Neural cell (in vitro differentiated cells): Measurements from ENCODE around the gene RARRES1.

Experiments
- EZH2 ChIP-seq: fragments of 200-600, 300-800 bp; shearing (Covaris generic), sonication (generic); IDR thresholded peaks from 2 replicates; pipeline ENCODE4 v1.6.1; 2014; ENCODE audit warnings: antibody characterized with exemption, low read length, borderline replicate concordance, mild to moderate bottlenecking; ENCODE audit not compliant: insufficient read depth, poor library complexity, severe bottlenecking
- MXI1 ChIP-seq: fragments of 450-650 bp; conservative IDR thresholded peaks from 2 replicates; pipeline ENCODE4 v1.6.1; 2014; ENCODE audit warnings: antibody characterized with exemption, mild to moderate bottlenecking; ENCODE audit not compliant: poor library complexity, severe bottlenecking
- POLR2AphosphoS5 ChIP-seq: IDR thresholded peaks from 2 replicates; pipeline ENCODE4 v1.6.1; 2012
- RAD21 ChIP-seq: fragments of 450-650 bp; conservative IDR thresholded peaks from 2 replicates; pipeline ENCODE4 v1.6.1; 2014; ENCODE audit warnings: antibody characterized with exemption, mild to moderate bottlenecking, moderate library complexity
- SMC3 ChIP-seq: fragments of 450-650 bp; conservative IDR thresholded peaks from 2 replicates; pipeline ENCODE4 v1.6.1; 2014; ENCODE audit warnings: antibody characterized with exemption, mild to moderate bottlenecking, moderate library complexity; ENCODE audit not compliant: poor library complexity
- TAF1 ChIP-seq: IDR thresholded peaks from 2 replicates; pipeline ENCODE4 v1.6.1; 2012; ENCODE audit warnings: low read depth
- TF ChIP-seq, protein P1 (sequence below): fragments of 450-650 bp; IDR thresholded peaks from 2 replicates; pipeline ENCODE4 v1.5.1; 2014; ENCODE audit warnings: antibody characterized with exemption, mild to moderate bottlenecking, moderate library complexity; ENCODE audit not compliant: poor library complexity, severe bottlenecking
- TF ChIP-seq, protein P2 (sequence below): IDR thresholded peaks from 2 replicates; pipeline ENCODE4 v1.6.1; 2012; ENCODE audit warnings: borderline replicate concordance

DNA sequence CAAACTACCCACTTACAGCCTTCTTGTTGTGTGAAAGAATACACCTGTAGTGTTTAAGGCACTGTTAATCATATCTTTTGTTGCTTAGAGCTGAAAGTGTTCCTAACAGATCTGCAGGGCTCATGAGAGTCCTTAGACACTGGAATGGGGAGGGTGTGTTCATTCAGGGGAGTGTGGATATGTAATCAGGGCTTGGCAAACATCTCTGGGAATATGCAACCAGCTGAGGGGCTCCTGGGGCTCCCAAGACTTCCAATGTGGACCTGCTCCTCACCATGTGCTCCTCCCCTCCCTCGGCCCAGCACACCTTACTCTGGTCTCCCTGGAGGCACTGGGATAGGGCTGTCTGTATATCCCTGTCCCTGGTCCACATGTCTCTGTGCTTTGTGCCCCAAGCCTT, 39.3 kb upstream of the RARRES1 start:
- TF ChIP-seq, protein P1, sequence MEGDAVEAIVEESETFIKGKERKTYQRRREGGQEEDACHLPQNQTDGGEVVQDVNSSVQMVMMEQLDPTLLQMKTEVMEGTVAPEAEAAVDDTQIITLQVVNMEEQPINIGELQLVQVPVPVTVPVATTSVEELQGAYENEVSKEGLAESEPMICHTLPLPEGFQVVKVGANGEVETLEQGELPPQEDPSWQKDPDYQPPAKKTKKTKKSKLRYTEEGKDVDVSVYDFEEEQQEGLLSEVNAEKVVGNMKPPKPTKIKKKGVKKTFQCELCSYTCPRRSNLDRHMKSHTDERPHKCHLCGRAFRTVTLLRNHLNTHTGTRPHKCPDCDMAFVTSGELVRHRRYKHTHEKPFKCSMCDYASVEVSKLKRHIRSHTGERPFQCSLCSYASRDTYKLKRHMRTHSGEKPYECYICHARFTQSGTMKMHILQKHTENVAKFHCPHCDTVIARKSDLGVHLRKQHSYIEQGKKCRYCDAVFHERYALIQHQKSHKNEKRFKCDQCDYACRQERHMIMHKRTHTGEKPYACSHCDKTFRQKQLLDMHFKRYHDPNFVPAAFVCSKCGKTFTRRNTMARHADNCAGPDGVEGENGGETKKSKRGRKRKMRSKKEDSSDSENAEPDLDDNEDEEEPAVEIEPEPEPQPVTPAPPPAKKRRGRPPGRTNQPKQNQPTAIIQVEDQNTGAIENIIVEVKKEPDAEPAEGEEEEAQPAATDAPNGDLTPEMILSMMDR: no peak
- TF ChIP-seq EZH2 (no peak), POLR2AphosphoS5 (no peak), RAD21 (no peak), TAF1 (no peak), SMC3 (no peak), MXI1 (no peak)
- TF ChIP-seq, protein P2, sequence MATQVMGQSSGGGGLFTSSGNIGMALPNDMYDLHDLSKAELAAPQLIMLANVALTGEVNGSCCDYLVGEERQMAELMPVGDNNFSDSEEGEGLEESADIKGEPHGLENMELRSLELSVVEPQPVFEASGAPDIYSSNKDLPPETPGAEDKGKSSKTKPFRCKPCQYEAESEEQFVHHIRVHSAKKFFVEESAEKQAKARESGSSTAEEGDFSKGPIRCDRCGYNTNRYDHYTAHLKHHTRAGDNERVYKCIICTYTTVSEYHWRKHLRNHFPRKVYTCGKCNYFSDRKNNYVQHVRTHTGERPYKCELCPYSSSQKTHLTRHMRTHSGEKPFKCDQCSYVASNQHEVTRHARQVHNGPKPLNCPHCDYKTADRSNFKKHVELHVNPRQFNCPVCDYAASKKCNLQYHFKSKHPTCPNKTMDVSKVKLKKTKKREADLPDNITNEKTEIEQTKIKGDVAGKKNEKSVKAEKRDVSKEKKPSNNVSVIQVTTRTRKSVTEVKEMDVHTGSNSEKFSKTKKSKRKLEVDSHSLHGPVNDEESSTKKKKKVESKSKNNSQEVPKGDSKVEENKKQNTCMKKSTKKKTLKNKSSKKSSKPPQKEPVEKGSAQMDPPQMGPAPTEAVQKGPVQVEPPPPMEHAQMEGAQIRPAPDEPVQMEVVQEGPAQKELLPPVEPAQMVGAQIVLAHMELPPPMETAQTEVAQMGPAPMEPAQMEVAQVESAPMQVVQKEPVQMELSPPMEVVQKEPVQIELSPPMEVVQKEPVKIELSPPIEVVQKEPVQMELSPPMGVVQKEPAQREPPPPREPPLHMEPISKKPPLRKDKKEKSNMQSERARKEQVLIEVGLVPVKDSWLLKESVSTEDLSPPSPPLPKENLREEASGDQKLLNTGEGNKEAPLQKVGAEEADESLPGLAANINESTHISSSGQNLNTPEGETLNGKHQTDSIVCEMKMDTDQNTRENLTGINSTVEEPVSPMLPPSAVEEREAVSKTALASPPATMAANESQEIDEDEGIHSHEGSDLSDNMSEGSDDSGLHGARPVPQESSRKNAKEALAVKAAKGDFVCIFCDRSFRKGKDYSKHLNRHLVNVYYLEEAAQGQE: no peak
